Stomach (tissue), 9 donors: ENCODE data around the gene CEP85L. TPM values are rescaled to one million over a fixed set of nuclear protein-coding genes. Genes with fewer than 3 reads are reported as not detected.

Experiments used
- DNase-seq, 2 donors: peaks; one replicate each; pipeline versions ENCODE4 v3.0.0 to v3.0.0-alpha.2; 2013 to 2019
- H3K27ac ChIP-seq, 5 donors: fragments of 200-600 bp in 4 of 5; sonication (generic) in 4 of 5; one replicate each; pipeline ENCODE4 v1.5.1; 2013 to 2019; ENCODE audit warnings: mild to moderate bottlenecking in 1 of 5, moderate library complexity in 1 of 5
- H3K27me3 ChIP-seq, 3 donors: fragments of 200-600 bp; sonication (generic); one replicate each; pipeline ENCODE4 v1.5.1; 2017 to 2019; ENCODE audit warnings: mixed run types in 1 of 3
- H3K36me3 ChIP-seq, 4 donors: fragments of 200-600 bp; sonication (generic); 1 replicate in 3 of 4; 2 replicates in 1 of 4; pipeline ENCODE4 v1.5.1; 2016 to 2019
- H3K4me1 ChIP-seq, 4 donors: fragments of 200-600 bp; sonication (generic); one replicate each; pipeline ENCODE4 v1.5.1; 2016 to 2019
- H3K4me3 ChIP-seq, 4 donors: fragments of 200-600 bp; sonication (generic) in 3 of 4; one replicate each; pipeline ENCODE4 v1.5.1; 2016 to 2019; ENCODE audit warnings: mild to moderate bottlenecking in 1 of 4
- H3K9me3 ChIP-seq, 4 donors: fragments of 200-600 bp; sonication (generic); one replicate each; pipeline ENCODE4 v1.5.1; 2016 to 2019
- CTCF ChIP-seq, 7 experiments: fragments of 450-650 bp in 4 of 7; fragments of 200-600 bp in 3 of 7; sonication (generic) in 3 of 7; IDR thresholded peaks; one replicate each; pipeline ENCODE4 v1.5.1; 2016 to 2019; ENCODE audit warnings: antibody characterized with exemption in 7 of 7, control low read depth in 2 of 7, mild to moderate bottlenecking in 1 of 7
- EP300 ChIP-seq: sonication (generic); formaldehyde crosslinking; IDR thresholded peaks from one replicate; pipeline ENCODE4 v1.6.1; 2017; ENCODE audit warnings: antibody characterized with exemption
- POLR2A ChIP-seq, 4 donors: fragments of 450-650 bp; IDR thresholded peaks; one replicate each; pipeline ENCODE4 v1.6.1; 2016; ENCODE audit warnings: antibody characterized with exemption in 4 of 4, control low read depth in 2 of 4, mild to moderate bottlenecking in 1 of 4, moderate library complexity in 1 of 4
- POLR2AphosphoS5 ChIP-seq, 3 donors: sonication (generic); formaldehyde crosslinking; IDR thresholded peaks; one replicate each; pipeline ENCODE4 v1.6.1; 2016; ENCODE audit warnings: antibody characterized with exemption in 3 of 3
- WGBS, 5 donors: extraction: QIAGEN DNeasy Blood & Tissue Kit in 3 of 5; methylation state at CpG; one replicate each; pipeline versions ENCODE4 v1.1.5 to v1.1.7; 2013 to 2018; 5-methylcytosine and 5-hydroxymethylcytosine counted together
- intact Hi-C: fragments of 100-400 bp; cut with DNase I; formaldehyde crosslinking; loops from one replicate; pipeline ENCODE4 v1.15.1; 2023; ENCODE audit warnings: low total_unique reads
- polyA plus RNA-seq, 3 donors: library from polyadenylated mRNA; stranded (reverse); fragments of 200-250 nt; gene quantifications; one replicate each; pipeline ENCODE4 v1.2.3, GENCODE V29; 2013
- total RNA-seq, 5 donors: library from RNA; depleted of rRNA; stranded (reverse); fragments of >200 nt; gene quantifications; one replicate each; pipeline versions ENCODE4 v1.1.0 to v1.2.3, GENCODE V29; 2014 to 2016
- donor health status: healthy with polysubstance abuse.
- donor health status: Bipolar disorder and iron deficiency.
- donor health status: healthy.

The CEP85L gene
- total and polyA plus RNA-seq, 8 donors, result 1.5 to 67.7 (median 8.7) TPM

- peaks cover 5 to 57% (median 27%) of the 10 kb centered on the region in 4 donors for H3K4me1 ChIP-seq
- intact Hi-C loops, result no loop called here
- DNase-seq, result no peak
- no peaks in the 10 kb centered on the region for H3K27me3 ChIP-seq
- peaks cover 0 to 10% (median 5%) of the 10 kb centered on the region in 4 donors for H3K36me3 ChIP-seq
- H3K27ac ChIP-seq, result no peak overlapping the region
- WGBS, 5 donors, result 7 to 21% (median 21%) methylated on average over 1 of the region's 1 CpG
- peaks cover 0 to 5% (median 0%) of the 10 kb centered on the region in 4 donors for H3K9me3 ChIP-seq
- TF ChIP-seq POLR2AphosphoS5 (IDR thresholded peaks at IDR 0.05) (no peak), CTCF (IDR thresholded peaks at IDR 0.05) (no peak), EP300 (no peak), POLR2A (IDR thresholded peaks at IDR 0.05) (no peak)
- no peak overlapping the region for H3K4me3 ChIP-seq
Observed at GRCh38 chr6:118528129-118528528, 123.3 kb downstream of the CEP85L start.

GRCh38 chr6:118525913-118526780 lies 125.2 kb downstream of the CEP85L start:
- TF ChIP-seq POLR2A (IDR thresholded peaks at IDR 0.05) (no peak), EP300 (no peak), CTCF (IDR thresholded peaks at IDR 0.05) (no peak), POLR2AphosphoS5 (IDR thresholded peaks at IDR 0.05) (no peak)
- Histone ChIP-seq H3K4me1 (peaks cover 5 to 57% (median 27%) of the 10 kb centered on the region in 4 donors), H3K9me3 (peaks cover 0 to 3% (median 0%) of the 10 kb centered on the region in 4 donors), H3K27me3 (no peaks in the 10 kb centered on the region), H3K27ac (peak overlapping the region in 1 of 5 donors; percentile 1), H3K4me3 (no peak overlapping the region), H3K36me3 (peaks cover 0 to 26% (median 22%) of the 10 kb centered on the region in 4 donors)
- DNase-seq, result no peak
- intact Hi-C loops, result no loop called here
- 67 to 82% (median 72%) methylated on average over 4 of the region's 4 CpGs for WGBS, 5 donors

- DNase-seq, result no peak
- no peak overlapping the region for H3K27ac ChIP-seq
- intact Hi-C loops, result no loop called here
Observed at GRCh38 chr6:118524686-118525085, 126.7 kb downstream of the CEP85L start.

GRCh38 chr6:118523216-118523615 lies 128.2 kb downstream of the CEP85L start:
- 74 to 82% (median 78%) methylated on average over 5 of the region's 5 CpGs for WGBS, 5 donors
- Histone ChIP-seq H3K9me3 (no peaks in the 10 kb centered on the region), H3K27me3 (no peaks in the 10 kb centered on the region), H3K36me3 (peaks cover 0 to 24% (median 21%) of the 10 kb centered on the region in 4 donors), H3K4me1 (peaks cover 5 to 33% (median 21%) of the 10 kb centered on the region in 4 donors), H3K4me3 (no peak overlapping the region), H3K27ac (no peak overlapping the region)
- no peak for DNase-seq
- TF ChIP-seq POLR2AphosphoS5 (IDR thresholded peaks at IDR 0.05), result no peak
- TF ChIP-seq CTCF (IDR thresholded peaks at IDR 0.05), result no peak
- no peak for TF ChIP-seq EP300
- no peak for TF ChIP-seq POLR2A (IDR thresholded peaks at IDR 0.05)
- intact Hi-C loops, result no loop called here

More at GRCh38 chr6:118524686-118525085, 126.7 kb downstream of the CEP85L start:
- WGBS, 5 donors, result 70 to 74% (median 71%) methylated on average over 2 of the region's 2 CpGs
- Histone ChIP-seq H3K36me3 (peaks cover 0 to 24% (median 21%) of the 10 kb centered on the region in 4 donors), H3K9me3 (no peaks in the 10 kb centered on the region), H3K4me3 (no peak overlapping the region), H3K4me1 (peaks cover 5 to 48% (median 27%) of the 10 kb centered on the region in 4 donors), H3K27me3 (no peaks in the 10 kb centered on the region)
- TF ChIP-seq POLR2A (IDR thresholded peaks at IDR 0.05) (no peak), CTCF (IDR thresholded peaks at IDR 0.05) (no peak), EP300 (no peak), POLR2AphosphoS5 (IDR thresholded peaks at IDR 0.05) (no peak)
